ENCODE data around the gene IFI44. TPM values are rescaled to one million over a fixed set of nuclear protein-coding genes. Genes with fewer than 3 reads are reported as not detected.

Gene IFI44
- total and polyA plus RNA-seq, 4 donors: 5.9 to 17.9 (median 9.7) TPM

DNA sequence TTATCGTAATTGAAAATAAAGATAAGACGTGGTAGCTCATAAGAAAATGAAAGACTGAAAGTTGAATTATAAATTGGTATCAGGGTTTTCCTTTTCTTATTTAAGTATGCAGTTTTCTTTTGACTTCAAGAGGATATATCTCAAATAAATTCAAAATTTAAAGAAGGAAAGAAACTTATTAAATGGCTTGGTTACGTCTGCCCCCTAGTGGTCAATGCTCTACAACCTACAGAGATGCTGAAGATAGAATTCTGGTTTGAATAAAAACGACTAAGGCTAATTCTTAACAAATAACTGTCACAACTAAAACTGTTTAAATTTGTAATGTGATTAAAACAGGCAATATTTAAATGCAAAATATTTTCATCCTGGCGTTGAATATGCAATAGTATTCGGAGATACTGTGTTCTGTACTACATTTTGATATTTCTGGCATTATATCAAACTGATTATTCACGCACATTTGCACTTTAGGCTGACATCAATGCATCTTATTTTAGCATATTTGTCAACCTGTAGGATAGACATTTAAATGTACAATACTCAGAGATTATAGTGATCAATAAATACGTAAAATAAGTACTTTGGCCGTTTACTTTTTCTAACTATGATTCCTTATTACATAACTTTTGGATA lies 26.8 kb downstream of the IFI44 start:
- H3K4me1 ChIP-seq (ENCODE audit: control insufficient read depth in 4 of 4, insufficient read depth in 4 of 4, low read length in 3 of 4): no peaks in the 10 kb centered on the region
- H3K27ac ChIP-seq (ENCODE audit: low read depth in 1 of 2, low read length in 2 of 2): no peak overlapping the region
- TF ChIP-seq RAD21 (IDR thresholded peaks at IDR 0.05) (peak; percentile 92 to 93), GABPA (IDR thresholded peaks at IDR 0.05 in 1 of 2, conservative IDR thresholded peaks at IDR 0.05 in 1 of 2) (no peak), TAF1 (conservative IDR thresholded peaks at IDR 0.05) (no peak)
- TF ChIP-seq, protein P1, sequence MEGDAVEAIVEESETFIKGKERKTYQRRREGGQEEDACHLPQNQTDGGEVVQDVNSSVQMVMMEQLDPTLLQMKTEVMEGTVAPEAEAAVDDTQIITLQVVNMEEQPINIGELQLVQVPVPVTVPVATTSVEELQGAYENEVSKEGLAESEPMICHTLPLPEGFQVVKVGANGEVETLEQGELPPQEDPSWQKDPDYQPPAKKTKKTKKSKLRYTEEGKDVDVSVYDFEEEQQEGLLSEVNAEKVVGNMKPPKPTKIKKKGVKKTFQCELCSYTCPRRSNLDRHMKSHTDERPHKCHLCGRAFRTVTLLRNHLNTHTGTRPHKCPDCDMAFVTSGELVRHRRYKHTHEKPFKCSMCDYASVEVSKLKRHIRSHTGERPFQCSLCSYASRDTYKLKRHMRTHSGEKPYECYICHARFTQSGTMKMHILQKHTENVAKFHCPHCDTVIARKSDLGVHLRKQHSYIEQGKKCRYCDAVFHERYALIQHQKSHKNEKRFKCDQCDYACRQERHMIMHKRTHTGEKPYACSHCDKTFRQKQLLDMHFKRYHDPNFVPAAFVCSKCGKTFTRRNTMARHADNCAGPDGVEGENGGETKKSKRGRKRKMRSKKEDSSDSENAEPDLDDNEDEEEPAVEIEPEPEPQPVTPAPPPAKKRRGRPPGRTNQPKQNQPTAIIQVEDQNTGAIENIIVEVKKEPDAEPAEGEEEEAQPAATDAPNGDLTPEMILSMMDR (IDR thresholded peaks at IDR 0.05; ENCODE audit: low read depth, low read length, missing input control): peak; percentile 81
- DNase-seq (ENCODE audit: low spot score): no peak
- no peak overlapping the region for H3K9ac ChIP-seq (ENCODE audit: low read depth in 1 of 2, low read length in 2 of 2)
- no peaks in the 10 kb centered on the region for H3K36me3 ChIP-seq (ENCODE audit: control insufficient read depth in 4 of 4, insufficient read depth in 3 of 4, low read depth in 1 of 4, low read length in 3 of 4)
- no peak overlapping the region for H3K4me3 ChIP-seq (ENCODE audit: low read depth in 1 of 3, low read length in 3 of 3)
- H3K9me3 ChIP-seq (ENCODE audit: control insufficient read depth in 4 of 4, low read length in 3 of 4): no peaks in the 10 kb centered on the region
- WGBS: 29% methylated on average over 9 of the region's 9 CpGs
- no peaks in the 10 kb centered on the region for H3K27me3 ChIP-seq (ENCODE audit: control insufficient read depth in 4 of 4, insufficient read depth in 4 of 4, low read length in 3 of 4)

DNA sequence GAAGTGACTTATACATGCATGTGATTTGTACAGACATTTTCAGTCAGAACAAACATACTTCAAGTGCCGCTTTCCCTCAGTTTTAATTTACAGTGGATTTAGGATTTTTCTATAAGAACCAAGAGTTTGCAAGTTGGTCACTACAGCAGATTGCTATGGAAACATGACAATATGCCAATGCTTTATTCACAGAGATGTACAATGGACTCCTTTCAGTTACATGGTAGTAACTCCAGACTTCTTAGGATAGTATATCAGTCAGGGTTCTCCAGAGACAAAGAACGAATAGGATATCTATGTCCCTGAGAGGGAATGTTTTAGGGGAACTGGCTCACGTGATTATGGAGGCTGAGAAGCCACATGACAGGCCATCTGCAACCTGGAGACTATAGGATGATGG lies 27.4 kb downstream of the IFI44 start:
- WGBS: 79% methylated on average over 3 of the region's 3 CpGs
- H3K4me1 ChIP-seq (ENCODE audit: control insufficient read depth in 4 of 4, insufficient read depth in 4 of 4, low read length in 3 of 4): no peaks in the 10 kb centered on the region
- no peaks in the 10 kb centered on the region for H3K36me3 ChIP-seq (ENCODE audit: control insufficient read depth in 4 of 4, insufficient read depth in 3 of 4, low read depth in 1 of 4, low read length in 3 of 4)
- no peak overlapping the region for H3K9ac ChIP-seq (ENCODE audit: low read depth in 1 of 2, low read length in 2 of 2)
- DNase-seq (ENCODE audit: low spot score): no peak
- H3K27me3 ChIP-seq (ENCODE audit: control insufficient read depth in 4 of 4, insufficient read depth in 4 of 4, low read length in 3 of 4): no peaks in the 10 kb centered on the region
- H3K27ac ChIP-seq (ENCODE audit: low read depth in 1 of 2, low read length in 2 of 2): no peak overlapping the region
- H3K4me3 ChIP-seq (ENCODE audit: low read depth in 1 of 3, low read length in 3 of 3): no peak overlapping the region
- no peaks in the 10 kb centered on the region for H3K9me3 ChIP-seq (ENCODE audit: control insufficient read depth in 4 of 4, low read length in 3 of 4)
- TF ChIP-seq RAD21 (IDR thresholded peaks at IDR 0.05): no peak
- TF ChIP-seq FOXA2 (IDR thresholded peaks at IDR 0.05): no peak
- no peak for TF ChIP-seq YY1 (IDR thresholded peaks at IDR 0.05)
- no peak for TF ChIP-seq FOXA1 (IDR thresholded peaks at IDR 0.05)
- no peak for TF ChIP-seq GABPA (IDR thresholded peaks at IDR 0.05 in 1 of 2, conservative IDR thresholded peaks at IDR 0.05 in 1 of 2)
- TF ChIP-seq, protein P2, sequence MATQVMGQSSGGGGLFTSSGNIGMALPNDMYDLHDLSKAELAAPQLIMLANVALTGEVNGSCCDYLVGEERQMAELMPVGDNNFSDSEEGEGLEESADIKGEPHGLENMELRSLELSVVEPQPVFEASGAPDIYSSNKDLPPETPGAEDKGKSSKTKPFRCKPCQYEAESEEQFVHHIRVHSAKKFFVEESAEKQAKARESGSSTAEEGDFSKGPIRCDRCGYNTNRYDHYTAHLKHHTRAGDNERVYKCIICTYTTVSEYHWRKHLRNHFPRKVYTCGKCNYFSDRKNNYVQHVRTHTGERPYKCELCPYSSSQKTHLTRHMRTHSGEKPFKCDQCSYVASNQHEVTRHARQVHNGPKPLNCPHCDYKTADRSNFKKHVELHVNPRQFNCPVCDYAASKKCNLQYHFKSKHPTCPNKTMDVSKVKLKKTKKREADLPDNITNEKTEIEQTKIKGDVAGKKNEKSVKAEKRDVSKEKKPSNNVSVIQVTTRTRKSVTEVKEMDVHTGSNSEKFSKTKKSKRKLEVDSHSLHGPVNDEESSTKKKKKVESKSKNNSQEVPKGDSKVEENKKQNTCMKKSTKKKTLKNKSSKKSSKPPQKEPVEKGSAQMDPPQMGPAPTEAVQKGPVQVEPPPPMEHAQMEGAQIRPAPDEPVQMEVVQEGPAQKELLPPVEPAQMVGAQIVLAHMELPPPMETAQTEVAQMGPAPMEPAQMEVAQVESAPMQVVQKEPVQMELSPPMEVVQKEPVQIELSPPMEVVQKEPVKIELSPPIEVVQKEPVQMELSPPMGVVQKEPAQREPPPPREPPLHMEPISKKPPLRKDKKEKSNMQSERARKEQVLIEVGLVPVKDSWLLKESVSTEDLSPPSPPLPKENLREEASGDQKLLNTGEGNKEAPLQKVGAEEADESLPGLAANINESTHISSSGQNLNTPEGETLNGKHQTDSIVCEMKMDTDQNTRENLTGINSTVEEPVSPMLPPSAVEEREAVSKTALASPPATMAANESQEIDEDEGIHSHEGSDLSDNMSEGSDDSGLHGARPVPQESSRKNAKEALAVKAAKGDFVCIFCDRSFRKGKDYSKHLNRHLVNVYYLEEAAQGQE (IDR thresholded peaks at IDR 0.05): no peak
- TF ChIP-seq, protein P3, sequence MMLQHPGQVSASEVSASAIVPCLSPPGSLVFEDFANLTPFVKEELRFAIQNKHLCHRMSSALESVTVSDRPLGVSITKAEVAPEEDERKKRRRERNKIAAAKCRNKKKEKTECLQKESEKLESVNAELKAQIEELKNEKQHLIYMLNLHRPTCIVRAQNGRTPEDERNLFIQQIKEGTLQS (IDR thresholded peaks at IDR 0.05): no peak
- TF ChIP-seq, protein P4, sequence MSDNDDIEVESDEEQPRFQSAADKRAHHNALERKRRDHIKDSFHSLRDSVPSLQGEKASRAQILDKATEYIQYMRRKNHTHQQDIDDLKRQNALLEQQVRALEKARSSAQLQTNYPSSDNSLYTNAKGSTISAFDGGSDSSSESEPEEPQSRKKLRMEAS (IDR thresholded peaks at IDR 0.05): no peak
- TF ChIP-seq, protein P5, sequence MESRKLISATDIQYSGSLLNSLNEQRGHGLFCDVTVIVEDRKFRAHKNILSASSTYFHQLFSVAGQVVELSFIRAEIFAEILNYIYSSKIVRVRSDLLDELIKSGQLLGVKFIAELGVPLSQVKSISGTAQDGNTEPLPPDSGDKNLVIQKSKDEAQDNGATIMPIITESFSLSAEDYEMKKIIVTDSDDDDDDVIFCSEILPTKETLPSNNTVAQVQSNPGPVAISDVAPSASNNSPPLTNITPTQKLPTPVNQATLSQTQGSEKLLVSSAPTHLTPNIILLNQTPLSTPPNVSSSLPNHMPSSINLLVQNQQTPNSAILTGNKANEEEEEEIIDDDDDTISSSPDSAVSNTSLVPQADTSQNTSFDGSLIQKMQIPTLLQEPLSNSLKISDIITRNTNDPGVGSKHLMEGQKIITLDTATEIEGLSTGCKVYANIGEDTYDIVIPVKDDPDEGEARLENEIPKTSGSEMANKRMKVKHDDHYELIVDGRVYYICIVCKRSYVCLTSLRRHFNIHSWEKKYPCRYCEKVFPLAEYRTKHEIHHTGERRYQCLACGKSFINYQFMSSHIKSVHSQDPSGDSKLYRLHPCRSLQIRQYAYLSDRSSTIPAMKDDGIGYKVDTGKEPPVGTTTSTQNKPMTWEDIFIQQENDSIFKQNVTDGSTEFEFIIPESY (IDR thresholded peaks at IDR 0.05): no peak
- TF ChIP-seq RXRA (IDR thresholded peaks at IDR 0.05): no peak
- no peak for TF ChIP-seq NR2F2 (IDR thresholded peaks at IDR 0.05)
- no peak for TF ChIP-seq HNF4A (conservative IDR thresholded peaks at IDR 0.05)
- TF ChIP-seq, protein P1 (IDR thresholded peaks at IDR 0.05; ENCODE audit: low read depth, low read length, missing input control): no peak
- TF ChIP-seq EGR1 (IDR thresholded peaks at IDR 0.05; ENCODE audit: low read depth in 2 of 2): no peak
- TF ChIP-seq TAF1 (conservative IDR thresholded peaks at IDR 0.05): no peak
- no peak for TF ChIP-seq HNF4G (IDR thresholded peaks at IDR 0.05)
- TF ChIP-seq JUND (IDR thresholded peaks at IDR 0.05): no peak
